ENCODE data around the gene ZFP42.
"Not testable (repeated sequence)": the region's sequence is repeated elsewhere in the genome, so short reads cannot be mapped to it uniquely, and the experiment has no call there.

The ZFP42 gene

DNA sequence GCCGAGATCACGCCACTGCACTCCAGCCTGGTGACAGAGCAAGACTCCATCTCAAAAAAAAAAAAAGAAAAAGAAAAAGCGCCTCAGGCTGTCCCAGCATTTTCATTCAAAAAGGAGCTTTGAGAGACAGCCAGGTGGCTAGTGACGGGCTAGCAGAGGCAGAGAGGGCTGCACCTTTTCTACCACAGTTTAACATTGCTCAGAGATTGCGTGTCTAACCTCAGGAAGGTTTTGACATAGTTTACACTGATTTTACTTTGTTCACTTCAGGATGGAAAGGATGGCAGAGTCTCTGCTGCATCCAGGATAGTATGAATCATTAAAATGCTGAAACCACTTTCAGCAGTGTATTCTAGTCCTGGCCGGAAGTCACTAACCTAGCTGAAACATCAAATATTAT, 28.1 kb downstream of the ZFP42 start:
- DNase-seq: no peak

DNA sequence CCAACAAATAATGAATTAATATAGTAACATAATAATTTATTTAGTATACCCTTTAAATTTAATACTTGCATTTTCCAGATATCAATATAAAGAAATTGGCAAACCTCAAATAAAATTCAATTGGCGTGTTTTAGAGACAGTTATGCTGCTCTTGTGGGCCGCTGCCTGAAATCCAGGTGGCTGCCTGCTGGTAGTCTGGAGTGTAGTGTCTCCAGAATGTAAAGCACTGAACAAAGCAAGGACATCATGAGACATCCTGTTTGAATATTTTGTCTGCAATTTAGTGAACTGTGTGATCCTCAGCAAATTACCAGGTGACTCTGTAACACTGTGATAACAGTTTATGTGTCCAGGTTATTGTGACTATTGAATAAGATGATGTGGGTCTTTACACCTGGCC, 29.9 kb downstream of the ZFP42 start:
- no peak for DNase-seq

DNA sequence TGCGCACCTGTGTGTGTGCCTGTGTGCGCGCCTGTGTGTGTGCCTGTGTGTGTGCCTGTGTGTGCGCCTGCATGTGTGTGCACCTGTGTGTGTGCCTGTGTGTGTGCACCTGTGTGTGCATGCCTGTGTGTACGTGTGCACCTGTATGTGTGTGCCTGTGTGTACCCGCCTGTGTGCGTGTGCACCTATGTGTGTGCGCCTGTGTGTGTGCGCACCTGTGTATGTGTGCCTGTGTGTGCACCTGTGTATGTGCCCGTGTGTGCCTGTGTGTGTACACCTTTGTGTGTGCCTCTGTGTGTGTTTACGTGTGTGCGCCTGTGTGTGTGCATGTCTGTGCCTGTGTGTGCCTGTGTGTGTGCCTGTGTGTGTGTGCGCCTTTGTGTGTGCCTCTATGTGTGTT, 33.5 kb downstream of the ZFP42 start:
- DNase-seq: no peak

DNA sequence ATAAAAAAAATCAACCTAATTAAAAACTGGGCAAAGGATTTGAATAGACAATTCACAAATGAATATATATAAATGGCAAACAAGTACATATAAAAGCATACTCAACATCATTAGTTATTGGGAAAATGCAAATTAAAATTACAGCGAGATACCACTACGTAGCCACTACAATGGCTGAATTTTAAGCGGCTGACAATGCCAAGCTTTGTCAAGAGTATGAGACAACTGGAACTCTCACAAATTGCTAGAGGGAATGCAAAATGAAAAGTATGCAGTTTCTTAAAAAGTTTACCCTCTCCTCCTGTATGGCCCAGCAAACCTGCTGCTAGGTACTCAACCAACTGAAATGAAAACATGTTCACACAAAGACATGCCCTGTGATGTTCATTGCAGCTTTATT, 34.8 kb downstream of the ZFP42 start:
- DNase-seq: no peak

DNA sequence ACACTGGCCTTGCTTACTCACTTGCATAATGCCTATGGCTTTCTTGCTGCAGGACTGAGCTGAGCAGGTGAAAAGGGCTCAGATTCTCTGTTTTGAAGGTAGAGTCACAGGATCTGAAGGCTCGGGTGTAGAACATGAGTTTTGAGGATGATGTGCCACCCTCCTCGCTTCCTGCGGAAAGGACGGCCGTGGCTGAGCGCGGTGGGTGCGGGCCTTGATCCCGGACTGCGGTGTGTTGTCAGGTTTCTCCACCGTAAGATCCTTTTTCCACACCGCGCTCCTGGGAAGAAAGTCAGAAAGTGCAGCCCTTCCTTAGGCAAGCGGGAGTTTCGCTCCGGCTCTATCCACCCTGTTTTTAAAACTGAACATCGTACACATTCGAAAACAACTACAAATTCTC, 36.2 kb downstream of the ZFP42 start:
- no peak for DNase-seq

DNA sequence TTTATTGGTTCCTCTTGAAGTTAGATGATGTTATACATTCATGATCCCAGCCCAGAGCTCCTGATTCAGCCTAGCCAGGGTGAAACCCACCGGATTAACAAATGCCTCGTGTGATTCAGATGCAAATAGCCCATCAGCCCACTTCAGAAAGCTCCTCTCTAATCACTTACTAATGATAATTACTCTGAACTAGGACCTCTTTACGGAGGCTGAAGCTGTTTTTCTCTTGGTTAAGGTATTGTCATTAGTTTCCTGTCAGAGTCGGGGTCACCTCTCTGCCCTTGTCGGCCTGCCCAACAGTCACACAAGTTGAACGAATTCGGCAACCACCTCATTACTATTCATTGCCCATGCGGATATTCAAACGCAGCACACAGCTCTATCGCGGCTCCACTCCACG, 36.6 kb downstream of the ZFP42 start:
- DNase-seq: no peak

DNA sequence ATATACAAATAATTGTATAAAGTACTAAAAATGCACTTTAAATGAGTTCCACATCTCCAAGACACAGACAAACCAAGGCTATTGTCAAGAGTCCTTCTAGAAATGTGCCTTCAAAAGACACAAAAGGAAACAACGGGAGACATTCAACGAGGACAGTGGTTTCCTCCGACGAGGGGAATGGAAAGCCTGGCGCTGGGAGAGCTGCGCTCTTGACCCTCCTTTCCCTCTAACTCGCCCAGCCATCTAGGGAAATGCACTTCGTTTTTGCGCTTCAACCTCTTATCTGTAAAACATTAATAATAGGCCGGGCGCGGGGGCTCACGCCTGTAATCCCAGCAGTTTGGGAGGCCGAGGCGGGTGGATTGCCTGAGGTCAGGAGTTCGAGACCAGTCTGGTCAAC, 37.0 kb downstream of the ZFP42 start:
- DNase-seq: no peak

DNA sequence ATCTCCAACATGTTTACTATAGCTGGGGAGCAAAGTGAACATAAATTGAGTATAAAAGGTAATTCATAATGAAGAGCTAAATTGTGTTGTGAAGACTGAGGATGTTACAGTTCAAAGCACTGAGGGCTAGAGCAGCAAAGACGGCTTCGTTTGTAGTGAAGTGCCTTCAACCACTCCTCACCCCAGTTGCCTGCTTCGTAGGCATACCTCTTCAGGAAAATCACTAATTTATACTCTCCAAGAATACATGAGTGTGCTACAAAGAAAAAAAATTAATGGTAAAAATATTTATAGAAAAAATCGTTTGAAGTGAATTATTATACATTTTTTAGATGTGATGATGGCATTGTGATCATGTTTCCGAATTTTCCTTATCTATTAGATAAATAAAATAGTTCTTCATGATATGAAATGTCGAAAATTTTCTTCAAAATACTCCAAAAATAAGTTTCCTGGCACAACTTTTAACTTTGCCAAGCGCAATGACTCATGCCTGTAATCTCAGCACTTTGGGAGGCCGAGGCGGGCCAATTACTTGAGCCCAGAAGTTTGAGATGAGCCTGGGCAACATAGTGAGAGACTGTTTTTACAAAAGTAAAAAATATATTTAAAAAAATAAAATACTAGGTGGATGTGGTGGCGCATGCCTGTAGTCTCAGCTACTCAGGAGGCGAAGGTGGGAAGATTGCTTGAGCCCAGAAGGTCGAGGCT, 41.6 kb downstream of the ZFP42 start:
- no peak for DNase-seq

DNA sequence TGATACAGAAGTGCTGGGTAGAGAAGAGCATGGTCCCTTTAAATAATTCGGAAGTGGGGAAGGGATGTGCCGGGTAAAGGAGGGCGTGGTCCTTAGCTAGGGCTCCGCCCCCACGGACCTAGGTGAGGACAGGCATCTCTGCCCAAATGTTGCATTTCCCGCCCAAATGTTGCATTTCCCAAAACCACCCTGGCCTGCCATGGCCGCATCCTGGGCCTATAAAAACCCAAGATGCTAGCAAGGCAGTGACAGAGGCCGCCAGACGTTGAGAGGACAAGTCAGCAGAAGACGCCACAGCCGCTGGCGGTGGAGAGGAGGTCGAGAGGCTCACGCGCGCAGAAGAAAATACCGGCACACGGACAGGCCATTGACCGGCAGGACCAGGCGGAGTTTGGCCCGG, 46.1 kb downstream of the ZFP42 start:
- no peak for DNase-seq

DNA sequence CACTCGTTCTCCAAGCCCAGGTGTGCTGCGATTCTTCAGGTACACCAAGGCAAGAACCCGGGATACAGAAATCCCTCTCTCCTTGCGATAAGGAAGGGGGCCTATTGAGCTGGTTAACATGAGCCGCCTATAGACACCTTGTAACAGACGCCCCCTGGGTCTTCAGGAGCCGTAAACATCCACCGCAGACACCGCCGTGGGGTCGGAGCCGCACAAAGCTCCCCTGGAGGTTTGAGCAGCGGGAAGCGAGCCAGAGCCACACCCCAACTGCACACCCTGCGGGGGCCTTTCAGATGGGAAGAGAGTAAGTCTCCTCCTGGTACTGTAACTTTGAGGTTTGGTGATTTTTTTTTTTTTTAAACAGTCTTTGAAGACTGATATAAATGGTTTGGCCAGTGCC, 46.6 kb downstream of the ZFP42 start:
- DNase-seq: no peak

DNA sequence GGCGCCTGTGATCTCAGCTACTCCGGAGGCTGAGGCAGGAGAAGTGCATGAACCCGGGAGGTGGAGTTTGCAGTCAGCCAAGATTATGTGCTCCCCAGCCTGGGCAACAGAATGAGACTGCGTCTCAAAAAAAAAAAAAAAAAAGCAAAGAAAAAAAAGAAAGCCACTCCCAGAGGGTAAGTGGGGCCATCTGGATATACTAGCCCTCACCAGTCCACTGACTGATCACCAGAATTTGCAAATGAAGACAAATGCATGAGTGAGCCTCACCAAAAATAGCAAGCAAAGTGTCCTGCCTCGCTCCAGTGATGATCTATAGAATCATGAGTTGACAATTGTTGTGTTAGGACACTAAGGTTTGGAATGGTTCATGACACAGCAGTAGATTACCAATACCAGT, 47.6 kb downstream of the ZFP42 start:
- DNase-seq: no peak

DNA sequence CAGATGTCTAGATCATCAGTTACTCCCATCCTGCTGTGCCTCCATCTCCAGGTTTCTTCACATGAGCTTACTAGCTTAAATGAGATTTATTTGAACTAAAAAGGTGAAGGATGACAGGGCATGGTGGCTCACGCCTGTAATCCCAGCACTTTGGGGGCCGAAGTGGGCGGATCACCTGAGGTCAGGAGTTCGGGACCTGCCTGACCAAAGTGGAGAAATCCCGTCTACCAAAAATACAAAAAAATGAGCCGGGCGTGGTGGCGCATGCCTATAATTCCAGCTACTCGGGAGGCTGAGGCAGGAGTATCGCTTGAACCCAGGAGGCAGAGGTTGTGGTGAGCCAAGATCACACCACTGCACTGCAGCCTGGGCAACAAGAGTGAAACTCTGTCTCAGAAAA, 49.9 kb downstream of the ZFP42 start:
- DNase-seq: not testable (repeated sequence)

DNA sequence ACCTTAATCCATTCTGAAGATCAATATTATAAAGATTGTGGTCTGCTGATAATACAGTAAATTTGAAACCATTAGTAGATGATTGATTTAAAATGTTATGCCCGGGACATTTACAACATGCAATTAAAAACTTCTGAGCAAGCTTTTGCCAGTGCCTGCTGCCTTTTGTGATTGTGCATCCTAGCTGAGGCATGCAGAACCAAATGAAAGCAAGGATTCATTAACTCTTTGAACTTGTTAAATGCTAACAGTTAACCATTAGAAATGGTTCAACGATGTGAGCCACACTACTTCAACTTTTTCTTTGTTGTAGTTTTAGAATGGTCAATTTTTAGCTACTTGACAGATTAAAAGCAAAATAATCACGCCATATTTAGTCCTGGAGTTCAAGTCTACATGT, 51.1 kb downstream of the ZFP42 start:
- DNase-seq: no peak

DNA sequence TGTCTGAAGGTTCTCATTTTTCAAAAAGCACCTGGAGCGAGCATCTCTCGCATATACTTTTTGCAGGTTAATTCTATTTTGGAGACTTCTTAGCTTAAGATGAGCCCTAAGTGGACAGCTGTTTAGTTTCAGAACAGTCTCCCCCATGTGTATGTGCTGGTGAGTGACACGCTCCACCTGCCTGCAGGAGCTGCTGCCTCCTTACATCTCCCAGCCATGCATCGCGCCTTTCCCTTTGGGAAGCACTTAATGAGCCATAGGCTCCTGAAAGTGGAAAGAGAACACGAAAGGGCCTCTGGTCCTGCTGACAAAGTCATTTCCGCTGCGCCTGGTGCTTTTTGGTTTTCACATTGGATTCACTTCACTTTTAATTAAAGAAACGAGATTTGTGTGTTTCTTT, 57.7 kb downstream of the ZFP42 start:
- no peak for DNase-seq

All from T-helper 1 cell (primary cell).